GM10847 (cell line): Measurements from ENCODE around the gene CEP131.

Experiments used
- POLR2A ChIP-seq: IDR thresholded peaks from 2 replicates; pipeline ENCODE4 v1.6.1; 2011; ENCODE audit not compliant: insufficient read length; ENCODE audit errors: extremely low read depth

The CEP131 gene

DNA sequence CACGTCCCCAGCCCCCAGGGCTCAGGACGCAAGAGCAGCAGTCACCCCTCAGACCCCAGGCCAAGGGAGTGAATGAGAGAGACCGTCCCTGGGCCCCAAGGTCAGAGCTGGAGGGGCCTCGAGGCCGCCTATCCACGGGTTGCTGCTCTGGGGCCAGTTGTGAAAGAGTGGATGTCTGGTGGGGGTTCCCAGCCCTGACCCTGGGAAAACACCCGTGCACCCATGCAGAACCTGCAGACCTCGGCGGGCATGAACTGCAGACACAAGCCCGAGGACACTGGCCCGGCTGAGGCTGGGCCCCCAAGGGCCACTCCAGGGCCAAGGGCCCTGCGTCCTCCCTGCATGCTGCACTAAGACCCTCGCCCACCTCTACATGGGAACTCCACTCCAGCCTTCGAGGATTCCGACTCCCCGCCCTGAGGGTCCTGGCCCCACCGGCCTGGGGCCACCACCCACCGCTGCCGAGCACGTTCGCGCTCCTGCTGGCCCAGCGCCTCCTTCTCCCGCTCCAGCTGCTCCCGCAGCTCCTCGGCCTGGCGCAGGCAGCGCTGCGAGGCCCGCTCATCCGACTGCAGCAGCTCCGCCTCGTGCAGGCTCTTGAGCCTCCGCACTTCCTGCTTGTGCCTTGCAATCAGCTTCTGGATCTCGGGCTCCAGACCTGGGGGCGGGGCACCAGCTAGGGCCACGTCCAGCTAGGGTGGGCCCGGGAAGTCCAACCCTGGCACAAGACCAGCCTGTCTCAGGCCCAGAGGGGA lies 29.1 kb downstream of the CEP131 start:
- TF ChIP-seq POLR2A, result no peak

DNA sequence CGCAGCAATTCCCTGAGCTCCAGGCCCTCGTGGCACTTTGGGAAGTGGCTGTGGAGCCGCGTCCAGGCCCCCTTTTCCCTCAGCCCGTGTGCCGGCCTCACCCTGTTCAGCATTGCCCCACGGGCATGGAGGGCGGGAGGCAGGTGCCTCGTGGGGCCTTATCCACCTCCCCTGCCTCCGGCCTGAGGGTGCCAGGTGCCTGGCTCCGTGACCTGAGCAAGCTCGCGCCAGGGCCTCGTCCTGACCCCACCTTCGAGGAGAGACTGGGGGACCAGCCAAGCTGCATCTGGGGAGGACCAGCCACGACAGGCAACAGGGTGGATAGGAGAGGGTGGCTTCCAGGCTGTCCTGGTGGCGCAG lies 29.7 kb downstream of the CEP131 start:
- no peak for TF ChIP-seq POLR2A

DNA sequence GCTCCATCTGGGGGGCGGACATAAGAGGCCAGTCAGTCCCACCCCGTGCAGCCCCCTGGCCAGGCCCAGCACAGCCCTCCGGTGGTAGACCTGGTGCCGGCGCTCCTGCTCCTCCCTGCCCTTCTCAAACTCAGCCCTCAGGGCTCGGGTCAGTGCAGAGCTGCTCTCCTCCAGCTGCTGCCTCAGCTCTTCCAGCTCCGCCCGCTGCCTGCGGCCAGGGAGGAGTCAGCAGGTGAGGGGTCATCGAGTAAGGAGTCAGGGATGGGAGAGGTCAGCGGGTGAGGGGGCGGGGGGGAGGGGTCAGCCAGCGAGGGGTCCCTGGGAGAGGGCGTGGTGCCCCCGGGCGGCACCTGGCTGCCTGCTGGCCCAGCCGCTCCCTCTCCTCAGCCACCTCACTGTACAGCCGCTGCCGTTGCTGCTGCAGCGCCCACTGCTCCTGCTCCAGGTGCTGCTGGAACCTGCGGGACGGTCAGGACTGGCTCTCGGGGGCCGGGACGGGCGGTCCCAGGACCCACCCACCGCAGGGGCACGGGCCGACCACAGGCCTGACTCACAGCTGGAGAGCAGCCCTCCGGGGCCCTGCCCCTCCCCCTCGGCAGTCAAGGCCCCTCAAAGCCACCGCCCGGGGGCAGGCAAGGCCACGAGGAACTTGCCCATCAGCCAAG lies 30.2 kb downstream of the CEP131 start:
- TF ChIP-seq POLR2A, result no peak

DNA sequence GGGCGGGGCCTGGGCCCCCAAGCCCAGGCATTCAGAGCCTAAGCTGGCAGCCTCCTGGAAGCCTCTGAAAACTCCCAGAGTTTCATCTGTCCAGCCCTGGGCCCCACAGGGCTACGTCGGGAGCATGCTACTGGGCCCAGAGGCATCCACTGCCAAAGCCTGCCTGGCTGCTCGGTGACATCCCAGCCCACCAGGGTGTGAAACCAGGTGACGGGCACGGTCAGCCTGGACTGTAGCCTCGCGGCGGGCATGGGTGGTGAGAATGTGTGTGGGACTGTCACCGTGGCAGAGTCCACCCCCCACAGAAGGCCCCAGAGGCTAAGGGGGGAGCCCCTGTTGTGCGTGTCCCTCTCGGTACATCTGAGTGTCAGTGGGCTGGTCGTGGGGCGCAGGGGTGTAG lies 31.1 kb downstream of the CEP131 start:
- no peak for TF ChIP-seq POLR2A

DNA sequence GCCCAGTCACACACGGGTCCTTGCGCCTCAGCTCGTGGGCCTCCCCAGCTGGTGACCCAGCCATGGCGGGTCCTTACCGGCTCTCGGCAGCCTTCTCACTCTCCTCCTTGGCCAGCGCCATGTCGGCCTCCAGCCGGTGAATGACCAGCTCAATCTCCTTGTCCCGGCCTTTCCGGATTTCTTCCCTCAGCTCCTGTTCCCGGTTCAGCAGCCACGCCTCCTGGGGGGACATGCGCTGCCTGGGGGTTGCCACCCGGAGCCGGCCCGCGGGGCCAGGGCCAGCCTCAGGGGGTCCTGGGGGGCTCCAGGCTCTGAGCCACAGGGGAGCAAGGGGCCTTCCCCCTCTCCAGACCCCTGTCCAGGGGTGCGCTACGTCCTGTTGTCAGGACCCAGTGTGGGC lies 31.6 kb downstream of the CEP131 start:
- no peak for TF ChIP-seq POLR2A

DNA sequence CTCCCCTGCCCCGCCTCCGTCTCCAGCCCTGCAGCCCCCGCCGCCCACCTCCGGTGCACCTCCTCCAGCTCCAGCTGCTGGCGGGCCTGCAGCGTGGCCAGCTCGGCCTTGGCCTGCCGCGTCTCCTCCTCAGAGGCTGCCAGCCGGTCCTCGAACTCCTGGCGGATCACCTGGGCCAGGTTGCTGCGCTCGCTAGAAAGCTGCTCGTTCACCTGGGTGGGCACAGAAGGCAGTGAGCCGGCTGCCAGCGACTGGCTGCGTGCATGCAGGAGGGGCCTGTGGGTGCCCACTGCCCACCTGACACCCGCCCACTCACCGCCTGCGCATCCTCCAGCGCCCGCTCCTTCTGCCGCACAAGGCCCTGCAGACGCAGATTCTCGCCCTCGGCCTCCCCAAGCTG lies 32.2 kb downstream of the CEP131 start:
- no peak for TF ChIP-seq POLR2A

DNA sequence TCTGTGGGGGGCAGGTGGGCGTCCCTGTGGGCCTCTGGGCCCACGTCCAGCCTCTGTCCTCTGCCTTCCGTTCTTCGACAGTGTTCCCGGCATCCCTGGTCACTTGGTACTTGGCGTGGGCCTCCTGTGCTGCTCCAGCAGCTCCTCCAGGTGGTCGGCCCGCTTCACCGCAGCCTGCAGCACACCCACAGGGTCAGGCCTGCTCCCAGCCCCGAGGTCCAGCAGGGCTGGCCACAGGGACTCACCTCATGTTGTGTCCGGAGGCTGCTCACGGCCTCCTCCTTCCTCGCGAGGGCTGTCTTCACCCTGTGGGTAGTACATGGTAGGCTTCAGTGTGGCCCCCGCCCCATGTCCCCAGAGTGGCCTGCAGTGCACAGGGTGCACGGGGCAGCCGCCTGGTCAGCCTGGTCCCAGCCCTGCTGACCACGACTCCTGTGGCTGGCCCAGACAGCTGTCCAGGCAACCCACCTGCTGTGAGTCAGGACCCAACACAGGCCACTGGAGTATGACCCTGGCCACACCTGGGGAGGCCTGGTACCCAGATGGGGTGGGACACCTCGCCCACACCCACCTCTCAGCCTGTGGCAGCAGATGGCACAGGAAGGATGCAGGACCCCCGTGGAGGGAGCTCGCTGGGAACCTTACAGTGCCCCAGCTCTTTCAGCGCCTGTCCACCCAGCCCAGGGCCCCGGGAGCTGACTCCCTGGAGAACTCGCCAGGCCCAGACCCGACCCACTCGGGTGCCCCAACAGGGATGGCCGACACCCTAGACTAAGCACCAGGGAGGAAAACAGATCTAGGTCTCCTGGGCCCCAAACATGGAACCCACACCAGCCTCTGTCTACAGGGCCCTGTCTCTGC lies 32.9 kb downstream of the CEP131 start:
- TF ChIP-seq POLR2A, result no peak

DNA sequence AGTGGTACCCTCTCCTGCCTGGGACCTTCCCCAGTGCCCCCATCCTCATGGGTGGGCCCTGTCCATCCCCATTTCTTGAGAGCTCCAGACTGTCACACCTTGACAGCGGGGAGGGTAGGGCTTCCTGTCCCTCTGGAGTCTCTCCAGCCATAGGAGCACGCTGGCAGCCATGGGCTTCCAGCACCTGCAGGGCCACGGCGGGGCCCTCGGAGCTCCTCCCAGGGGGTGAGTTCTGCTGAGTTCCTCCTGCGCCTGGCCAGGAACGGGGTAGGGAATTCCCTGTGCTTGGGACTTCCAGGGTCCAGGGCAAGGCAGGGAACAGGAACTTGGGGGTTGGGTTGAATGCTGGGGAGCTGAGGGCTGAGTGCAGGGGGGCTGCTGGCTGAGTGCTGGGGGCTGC lies 33.7 kb downstream of the CEP131 start:
- TF ChIP-seq POLR2A, result no peak

DNA sequence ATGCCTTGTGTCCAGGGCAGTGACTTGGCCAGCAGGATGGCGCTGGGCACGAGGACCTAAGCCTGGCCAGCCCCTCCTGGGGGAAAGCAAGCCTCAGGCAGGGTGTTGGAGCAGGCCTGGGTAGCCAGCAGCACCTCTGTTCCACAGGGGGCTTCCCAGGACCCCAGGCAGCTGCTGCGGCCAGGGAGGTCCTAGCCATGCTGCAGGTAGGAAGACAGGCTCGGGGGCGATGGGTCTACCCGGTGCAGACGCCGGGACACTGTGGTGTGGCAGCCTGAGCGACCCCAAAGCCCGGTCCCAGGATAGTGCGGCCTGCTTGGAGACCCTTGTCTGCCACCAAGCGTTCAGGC lies 34.3 kb downstream of the CEP131 start:
- TF ChIP-seq POLR2A, result no peak

DNA sequence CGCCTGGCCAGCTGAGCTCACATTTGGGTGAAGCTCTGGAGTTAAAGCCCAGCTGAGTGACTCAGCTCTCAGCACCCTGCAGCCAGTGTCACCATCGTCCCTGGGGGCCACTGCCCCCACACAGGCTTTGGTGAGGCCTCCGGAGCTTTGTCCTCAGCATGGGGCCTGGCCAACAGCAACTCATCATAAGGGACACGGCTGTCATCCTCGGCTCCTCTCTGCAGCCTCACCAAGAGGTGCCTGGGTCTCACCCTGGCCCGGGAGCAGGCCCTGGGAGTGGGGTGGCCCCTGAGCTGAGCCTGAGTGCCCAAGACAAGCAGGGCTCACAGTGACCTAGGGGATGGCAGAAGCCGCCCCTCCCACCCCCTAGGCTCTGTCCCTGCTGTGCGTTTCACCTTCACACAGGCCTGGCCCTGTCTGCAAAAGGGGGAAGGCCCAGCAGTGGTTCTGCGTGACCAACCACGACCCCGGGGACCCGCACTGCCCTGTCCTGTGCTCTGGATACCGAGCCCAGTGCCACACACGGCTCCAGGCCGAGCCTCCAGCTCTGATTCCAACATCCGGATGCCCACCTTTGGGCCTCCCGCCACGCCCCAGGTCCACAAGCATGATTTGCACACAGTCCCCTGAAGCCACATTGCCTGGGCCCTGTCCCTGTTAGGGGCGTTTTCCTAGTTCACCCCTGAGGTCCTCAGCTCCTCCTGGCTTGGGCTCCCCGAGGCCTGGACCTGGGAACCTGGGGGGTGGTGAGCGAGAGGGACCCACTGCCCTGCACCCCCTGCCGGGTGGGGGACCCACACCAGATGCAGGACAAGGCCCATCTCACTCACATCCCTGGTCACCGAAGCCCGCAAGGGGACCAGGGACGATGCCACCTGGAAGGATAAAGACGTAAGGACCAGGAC lies 34.9 kb downstream of the CEP131 start:
- no peak for TF ChIP-seq POLR2A

DNA sequence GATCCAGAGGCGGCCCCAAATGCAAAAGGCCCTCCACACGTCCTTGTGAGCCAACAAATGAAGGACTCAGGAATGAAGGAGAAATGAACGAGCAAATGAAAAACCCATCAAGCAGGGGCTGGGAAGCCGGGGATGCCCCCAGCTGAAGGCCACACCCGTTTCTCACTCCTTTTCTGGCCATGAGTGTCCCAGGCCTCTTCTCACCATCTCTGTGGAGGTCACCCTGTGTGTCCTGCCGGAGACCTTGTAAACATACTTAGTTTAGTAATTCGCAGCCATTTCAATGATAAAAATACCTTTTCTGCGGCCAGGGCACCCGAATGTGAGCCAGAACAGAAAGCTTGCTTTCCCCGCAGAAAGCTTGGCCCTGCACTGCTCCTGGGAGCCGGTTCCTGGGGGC lies 35.6 kb downstream of the CEP131 start:
- TF ChIP-seq POLR2A, result no peak

DNA sequence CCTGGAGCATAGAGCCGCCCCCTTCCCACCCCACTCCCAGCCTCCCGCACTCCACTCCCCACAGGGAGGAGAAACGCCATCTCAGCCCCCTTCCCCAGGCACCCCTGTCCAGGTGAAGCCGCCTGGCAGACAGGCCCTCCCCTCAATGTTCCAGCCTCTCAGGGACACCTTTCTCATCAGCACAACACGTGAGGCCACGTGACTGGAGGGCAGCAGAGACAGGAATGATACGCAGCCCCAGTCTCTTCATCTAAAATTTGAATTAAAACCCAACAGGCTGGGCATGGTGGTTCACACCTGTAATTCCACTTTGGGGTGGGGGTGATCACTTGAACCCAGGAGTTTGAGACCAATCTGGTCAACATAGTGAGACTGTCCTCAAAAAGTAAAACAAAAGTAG lies 36.6 kb downstream of the CEP131 start:
- TF ChIP-seq POLR2A, result no peak

DNA sequence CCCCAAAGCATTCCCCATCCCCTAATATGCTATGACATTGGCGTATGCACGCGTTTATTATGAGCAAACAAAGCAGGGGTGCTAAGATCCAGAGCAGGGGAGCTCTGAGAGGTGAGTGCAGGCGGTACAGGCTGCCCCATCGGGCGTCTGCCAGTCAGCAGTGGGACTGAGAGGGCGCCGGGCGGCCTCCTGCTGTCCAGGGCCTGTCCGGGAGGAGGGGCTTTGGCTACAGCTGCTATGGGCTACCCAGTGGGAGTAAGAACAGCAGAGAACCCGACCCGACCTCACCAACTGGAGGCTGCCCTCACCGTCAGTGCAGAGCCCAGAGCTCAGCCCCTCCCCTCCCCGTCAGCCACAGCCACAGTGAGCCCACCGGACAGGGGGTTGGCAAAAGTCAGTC lies 38.2 kb downstream of the CEP131 start:
- TF ChIP-seq POLR2A, result no peak

DNA sequence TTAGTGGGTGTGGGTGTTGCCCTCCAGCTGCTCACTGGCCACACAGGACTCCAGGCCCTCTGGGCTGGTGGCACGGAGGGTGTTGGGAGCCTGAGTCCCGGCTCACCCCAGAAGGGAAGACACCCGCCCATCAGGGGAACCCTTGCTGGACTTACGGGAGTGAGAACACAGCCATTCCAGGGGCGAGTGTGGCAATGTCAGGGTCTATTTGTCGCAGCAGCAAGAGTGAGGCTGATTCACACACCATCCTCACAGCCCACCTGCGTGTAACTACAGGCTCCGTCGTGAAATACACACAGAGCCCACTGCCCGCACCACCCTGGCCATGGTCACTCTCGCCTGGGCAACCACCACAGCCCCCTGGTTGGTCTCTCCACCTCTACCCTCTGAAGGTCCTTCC lies 39.0 kb downstream of the CEP131 start:
- no peak for TF ChIP-seq POLR2A

DNA sequence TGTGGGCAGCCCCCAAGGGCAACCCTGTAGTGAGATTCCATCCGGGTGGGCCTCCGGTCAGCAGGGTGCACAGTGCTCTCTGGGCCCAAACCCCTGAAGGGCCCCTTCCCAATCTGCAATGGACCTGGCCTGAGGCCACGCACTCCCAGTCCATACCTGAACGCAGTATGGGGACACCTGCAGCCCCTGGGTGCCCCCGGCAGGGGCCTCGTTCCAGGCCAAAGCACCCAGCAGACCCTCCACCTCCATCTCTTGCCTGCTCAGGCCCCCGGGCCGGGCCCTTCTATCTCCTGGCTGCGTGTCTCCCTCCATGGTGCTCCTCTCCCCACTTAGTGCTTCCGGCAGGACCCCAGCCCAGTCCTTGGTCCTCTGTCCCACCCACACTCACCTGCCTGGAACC lies 39.4 kb downstream of the CEP131 start:
- no peak for TF ChIP-seq POLR2A

DNA sequence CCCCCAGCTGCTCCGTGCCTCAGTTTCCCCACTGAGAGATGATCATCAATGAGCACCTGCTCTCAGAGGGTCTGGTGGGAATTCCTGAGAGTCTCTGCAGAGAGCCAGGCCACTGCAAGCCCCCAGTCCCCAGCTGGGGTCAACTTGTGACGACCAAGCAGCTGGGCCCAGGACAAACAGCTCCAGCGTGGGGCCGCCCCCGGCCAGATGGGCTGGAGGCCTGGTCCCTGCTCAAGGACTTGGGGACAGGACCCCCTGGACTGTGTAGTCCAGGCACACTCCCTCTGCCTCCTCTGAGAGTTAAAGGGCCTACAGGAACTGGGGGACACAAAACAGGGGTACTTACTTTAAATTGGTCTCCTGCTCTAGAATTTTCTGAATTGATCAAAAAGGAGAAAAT lies 40.2 kb downstream of the CEP131 start:
- no peak for TF ChIP-seq POLR2A

DNA sequence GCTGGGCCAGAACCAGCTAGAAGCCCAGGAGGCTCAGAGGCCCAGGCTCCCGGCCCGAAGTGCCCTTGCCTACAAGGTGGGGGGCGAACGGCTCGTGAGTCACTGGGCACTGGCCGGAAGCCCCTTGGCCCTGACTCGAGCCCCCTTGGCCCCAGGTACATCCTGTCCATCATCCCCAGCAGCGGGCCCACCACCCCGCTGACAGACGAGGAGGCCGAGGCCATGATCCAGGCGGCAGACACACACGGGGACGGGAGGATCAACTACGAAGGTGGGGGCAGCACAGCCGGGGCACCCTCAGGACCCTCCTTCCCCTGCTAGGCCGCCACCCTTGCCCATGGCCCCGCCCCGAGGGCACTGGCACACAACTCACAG lies 41.0 kb downstream of the CEP131 start:
- no peak for TF ChIP-seq POLR2A
